Measurements from ENCODE around the gene FGF9.

The FGF9 gene

DNA sequence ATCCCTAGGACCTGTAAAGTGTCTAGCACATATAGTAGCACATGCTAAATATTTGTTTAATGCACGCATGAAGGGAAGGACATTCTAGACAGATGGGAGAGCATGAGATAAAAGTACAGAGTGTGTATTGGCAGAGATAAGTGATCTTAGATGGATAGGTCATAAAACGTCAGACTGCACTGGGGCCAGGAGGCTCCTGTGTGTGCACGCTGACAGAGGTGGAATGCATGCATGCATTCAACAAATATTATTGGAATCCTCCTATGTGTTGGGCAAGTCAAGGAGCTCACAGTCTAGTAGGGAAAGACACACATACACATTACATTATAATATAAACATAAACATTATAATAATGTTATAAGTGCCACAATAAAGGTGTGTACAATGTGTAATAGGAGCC lies 73.3 kb downstream of the FGF9 start:
- no peak for DNase-seq (ENCODE audit: extremely low read depth, low read depth)

DNA sequence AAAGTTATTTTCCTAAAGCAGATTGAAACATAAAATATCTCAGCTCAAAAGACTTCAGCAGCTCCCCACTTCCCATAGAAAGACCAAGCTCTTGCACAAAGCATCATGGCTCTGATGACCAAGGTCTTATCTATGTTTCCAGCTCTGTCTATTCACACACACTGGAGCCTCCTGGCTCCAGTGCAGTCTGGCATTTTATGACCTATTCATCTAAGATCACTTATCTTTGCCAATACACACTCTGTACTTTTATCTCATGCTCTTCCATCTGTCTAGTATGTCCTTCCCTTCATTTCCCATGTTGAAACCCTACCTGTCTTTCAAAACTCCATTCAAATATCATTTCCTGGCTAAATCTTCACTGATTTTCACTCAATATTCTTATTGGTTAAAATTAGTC lies 74.4 kb downstream of the FGF9 start:
- no peak for DNase-seq (ENCODE audit: extremely low read depth, low read depth)
- TF ChIP-seq, protein P1, sequence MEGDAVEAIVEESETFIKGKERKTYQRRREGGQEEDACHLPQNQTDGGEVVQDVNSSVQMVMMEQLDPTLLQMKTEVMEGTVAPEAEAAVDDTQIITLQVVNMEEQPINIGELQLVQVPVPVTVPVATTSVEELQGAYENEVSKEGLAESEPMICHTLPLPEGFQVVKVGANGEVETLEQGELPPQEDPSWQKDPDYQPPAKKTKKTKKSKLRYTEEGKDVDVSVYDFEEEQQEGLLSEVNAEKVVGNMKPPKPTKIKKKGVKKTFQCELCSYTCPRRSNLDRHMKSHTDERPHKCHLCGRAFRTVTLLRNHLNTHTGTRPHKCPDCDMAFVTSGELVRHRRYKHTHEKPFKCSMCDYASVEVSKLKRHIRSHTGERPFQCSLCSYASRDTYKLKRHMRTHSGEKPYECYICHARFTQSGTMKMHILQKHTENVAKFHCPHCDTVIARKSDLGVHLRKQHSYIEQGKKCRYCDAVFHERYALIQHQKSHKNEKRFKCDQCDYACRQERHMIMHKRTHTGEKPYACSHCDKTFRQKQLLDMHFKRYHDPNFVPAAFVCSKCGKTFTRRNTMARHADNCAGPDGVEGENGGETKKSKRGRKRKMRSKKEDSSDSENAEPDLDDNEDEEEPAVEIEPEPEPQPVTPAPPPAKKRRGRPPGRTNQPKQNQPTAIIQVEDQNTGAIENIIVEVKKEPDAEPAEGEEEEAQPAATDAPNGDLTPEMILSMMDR (IDR thresholded peaks at IDR 0.05; ENCODE audit: low read depth, low read length): no peak

More for the DNA sequence above, 73.3 kb downstream of the FGF9 start:
- TF ChIP-seq, protein P1 (IDR thresholded peaks at IDR 0.05; ENCODE audit: low read depth, low read length): no peak

DNA sequence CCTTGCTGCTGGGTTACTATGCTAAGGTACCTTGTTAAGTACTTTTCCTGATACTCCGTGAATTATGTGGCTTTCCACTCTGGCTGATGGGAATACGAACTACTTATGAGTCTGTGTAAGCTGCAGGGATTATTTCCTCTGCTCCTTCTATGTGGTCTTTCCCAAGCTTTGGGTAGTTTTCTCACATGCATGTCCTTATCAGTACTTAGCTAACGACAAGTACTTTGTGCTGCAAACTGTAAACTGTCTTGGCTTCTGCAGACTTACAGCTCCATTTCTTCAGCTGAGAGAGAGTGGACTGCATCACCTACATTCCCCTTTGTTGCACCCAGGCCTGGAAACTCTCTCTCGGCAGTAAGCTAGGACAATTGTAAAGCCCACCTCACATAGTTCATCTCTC lies 76.6 kb downstream of the FGF9 start:
- TF ChIP-seq, protein P1 (IDR thresholded peaks at IDR 0.05; ENCODE audit: low read depth, low read length): no peak
- no peak for DNase-seq (ENCODE audit: extremely low read depth, low read depth)

DNA sequence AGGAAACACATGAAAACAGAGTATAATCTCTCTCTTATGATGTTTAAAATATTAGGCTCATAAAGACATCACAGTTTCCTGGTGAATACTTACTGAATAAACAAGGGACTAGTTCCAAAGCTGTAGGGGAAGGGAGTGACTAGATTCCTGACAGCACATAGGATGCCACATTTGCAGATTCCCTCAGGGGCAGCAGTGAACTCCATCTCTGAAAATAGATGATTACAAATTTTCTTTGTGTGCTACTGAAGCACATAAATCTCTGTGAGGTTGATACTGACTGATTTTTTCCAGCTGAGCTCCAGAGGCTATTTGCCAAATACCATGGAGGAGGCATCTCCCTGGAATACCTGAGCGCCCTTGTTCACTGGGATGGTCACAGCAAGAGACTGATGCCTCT lies 77.3 kb downstream of the FGF9 start:
- DNase-seq (ENCODE audit: extremely low read depth, low read depth): no peak
- TF ChIP-seq, protein P1 (IDR thresholded peaks at IDR 0.05; ENCODE audit: low read depth, low read length): no peak

DNA sequence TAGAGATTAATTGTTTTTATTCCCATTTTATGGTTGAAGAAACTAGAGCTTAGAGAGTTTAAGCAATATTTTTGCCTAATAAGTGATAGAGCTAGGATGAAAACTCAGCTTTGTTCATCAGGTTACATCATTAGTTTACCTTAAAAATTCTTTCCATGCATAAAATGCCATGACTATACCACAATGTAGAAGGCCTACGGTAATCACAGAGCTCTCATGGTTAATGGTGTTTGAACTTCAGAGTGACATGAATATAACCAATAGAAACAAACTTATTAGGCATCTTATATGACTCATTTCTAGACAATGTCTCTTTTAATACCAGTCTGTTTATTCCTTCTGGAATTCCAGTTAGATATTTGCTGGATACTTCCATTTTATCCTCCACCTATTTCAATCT lies 78.5 kb downstream of the FGF9 start:
- TF ChIP-seq, protein P1 (IDR thresholded peaks at IDR 0.05; ENCODE audit: low read depth, low read length): no peak
- no peak for DNase-seq (ENCODE audit: extremely low read depth, low read depth)

DNA sequence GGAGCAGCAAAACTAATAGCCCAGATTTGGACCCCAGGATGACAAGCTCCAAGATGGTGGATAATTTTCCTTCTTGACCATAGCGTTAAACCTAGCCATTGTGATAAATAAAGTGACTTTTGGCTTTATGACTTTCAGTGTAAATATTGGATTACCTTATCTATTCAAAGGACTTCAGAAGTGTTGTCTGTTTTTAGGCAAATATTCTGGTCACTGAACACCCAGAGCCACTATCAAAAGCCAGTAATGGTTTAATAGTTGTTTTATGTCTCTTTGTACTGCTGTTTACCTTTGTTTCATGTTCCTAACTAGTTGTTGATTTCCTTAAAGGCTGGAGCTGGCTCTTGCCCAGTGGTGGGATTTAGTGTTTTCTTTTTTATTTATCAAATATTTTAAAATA lies 81.6 kb downstream of the FGF9 start:
- TF ChIP-seq, protein P1 (IDR thresholded peaks at IDR 0.05; ENCODE audit: low read depth, low read length): no peak
- DNase-seq (ENCODE audit: extremely low read depth, low read depth): no peak

DNA sequence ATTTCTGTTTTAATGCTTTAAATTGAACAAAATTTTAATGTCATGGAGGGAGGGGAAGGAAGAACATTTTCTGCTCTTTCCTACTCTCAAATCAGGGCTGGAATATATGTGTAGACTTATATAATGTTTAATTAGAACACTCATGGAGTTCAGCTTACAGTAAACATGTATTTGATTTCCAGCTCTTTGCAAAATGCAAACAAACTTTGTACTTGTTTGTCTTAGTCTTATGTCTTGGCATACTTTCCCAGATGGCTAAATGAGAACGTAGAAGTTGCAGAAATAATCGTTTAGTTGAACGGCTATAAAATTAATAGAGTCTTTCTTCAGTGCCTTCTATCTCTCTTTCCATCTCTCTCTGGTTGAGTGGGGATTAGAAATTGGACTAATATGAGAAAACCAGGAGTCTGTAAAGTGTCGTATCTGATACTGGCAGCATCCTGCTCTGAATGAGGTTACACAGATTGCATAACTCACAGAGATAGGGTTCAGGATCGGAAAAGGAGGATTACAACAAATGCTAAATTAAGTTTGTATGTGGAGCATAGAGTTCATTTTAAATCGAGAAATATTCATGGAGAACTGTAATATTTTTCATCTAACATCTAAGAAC lies 82.3 kb downstream of the FGF9 start:
- TF ChIP-seq, protein P1 (IDR thresholded peaks at IDR 0.05; ENCODE audit: low read depth, low read length): no peak
- DNase-seq (ENCODE audit: extremely low read depth, low read depth): no peak
